ENCODE measurements around the gene EML1.

EML1 gene

GRCh38 chr14:99846808-99847207 is 53.6 kb downstream of the EML1 start:
- Histone ChIP-seq H3K27me3 (ENCODE audit: control insufficient read depth in 1 of 2, insufficient read depth in 2 of 2, low read length in 2 of 2) (no peaks in the 10 kb centered on the region), H3K4me1 (ENCODE audit: insufficient read depth, low read length) (peaks cover 6% of the 10 kb centered on the region), H3K4me3 (ENCODE audit: low read depth in 1 of 2, low read length in 2 of 2) (no peak overlapping the region), H3K36me3 (ENCODE audit: insufficient read depth, low read length) (peaks cover 4% of the 10 kb centered on the region), H3K9me3 (ENCODE audit: low read length) (no peaks in the 10 kb centered on the region), H3K9ac (ENCODE audit: low read length) (no peak overlapping the region), H3K27ac (ENCODE audit: low read depth, low read length) (no peak overlapping the region)

- no peaks in the 10 kb centered on the region for H3K9me3 ChIP-seq (ENCODE audit: low read length)
- peaks cover 16% of the 10 kb centered on the region for H3K36me3 ChIP-seq (ENCODE audit: insufficient read depth, low read length)
- H3K9ac ChIP-seq (ENCODE audit: low read length), result no peak overlapping the region
- no peaks in the 10 kb centered on the region for H3K27me3 ChIP-seq (ENCODE audit: control insufficient read depth in 1 of 2, insufficient read depth in 2 of 2, low read length in 2 of 2)
- no peak overlapping the region for H3K4me3 ChIP-seq (ENCODE audit: low read depth in 1 of 2, low read length in 2 of 2)
- H3K4me1 ChIP-seq (ENCODE audit: insufficient read depth, low read length), result peaks cover 7% of the 10 kb centered on the region
- H3K27ac ChIP-seq (ENCODE audit: low read depth, low read length), result no peak overlapping the region
These were observed 57.5 kb downstream of the EML1 start for GRCh38 chr14:99850709-99851108.

DNA sequence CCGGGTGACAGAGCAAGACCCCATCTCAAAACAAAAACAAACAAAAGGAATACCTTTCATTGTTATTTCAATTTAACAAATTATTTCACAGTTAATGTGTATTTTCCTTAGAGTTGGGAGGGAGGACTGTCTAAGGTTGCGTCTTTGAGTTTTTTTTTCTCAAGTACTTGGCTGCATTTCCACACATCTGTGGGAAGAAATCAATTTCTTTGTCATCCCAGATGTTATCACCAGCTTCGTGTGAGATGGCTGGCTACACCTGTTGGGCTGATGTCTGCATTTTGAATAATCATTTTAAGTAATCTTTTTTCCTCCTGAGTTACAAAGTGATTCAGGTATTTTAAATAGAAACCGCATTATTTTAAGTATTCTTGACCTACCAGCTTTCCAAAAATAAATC is 59.4 kb downstream of the EML1 start:
- H3K27me3 ChIP-seq (ENCODE audit: control insufficient read depth in 1 of 2, insufficient read depth in 2 of 2, low read length in 2 of 2), result no peaks in the 10 kb centered on the region
- peaks cover 16% of the 10 kb centered on the region for H3K36me3 ChIP-seq (ENCODE audit: insufficient read depth, low read length)
- H3K9ac ChIP-seq (ENCODE audit: low read length), result no peak overlapping the region
- H3K27ac ChIP-seq (ENCODE audit: low read depth, low read length), result no peak overlapping the region
- no peaks in the 10 kb centered on the region for H3K9me3 ChIP-seq (ENCODE audit: low read length)
- H3K4me3 ChIP-seq (ENCODE audit: low read depth in 1 of 2, low read length in 2 of 2), result no peak overlapping the region
- peaks cover 7% of the 10 kb centered on the region for H3K4me1 ChIP-seq (ENCODE audit: insufficient read depth, low read length)

GRCh38 chr14:99853206-99853605 is 60.0 kb downstream of the EML1 start:
- Histone ChIP-seq H3K27ac (ENCODE audit: low read depth, low read length) (no peak overlapping the region), H3K36me3 (ENCODE audit: insufficient read depth, low read length) (peaks cover 16% of the 10 kb centered on the region), H3K4me1 (ENCODE audit: insufficient read depth, low read length) (peaks cover 7% of the 10 kb centered on the region), H3K9me3 (ENCODE audit: low read length) (no peaks in the 10 kb centered on the region), H3K27me3 (ENCODE audit: control insufficient read depth in 1 of 2, insufficient read depth in 2 of 2, low read length in 2 of 2) (no peaks in the 10 kb centered on the region), H3K4me3 (ENCODE audit: low read depth in 1 of 2, low read length in 2 of 2) (no peak overlapping the region), H3K9ac (ENCODE audit: low read length) (no peak overlapping the region)

DNA sequence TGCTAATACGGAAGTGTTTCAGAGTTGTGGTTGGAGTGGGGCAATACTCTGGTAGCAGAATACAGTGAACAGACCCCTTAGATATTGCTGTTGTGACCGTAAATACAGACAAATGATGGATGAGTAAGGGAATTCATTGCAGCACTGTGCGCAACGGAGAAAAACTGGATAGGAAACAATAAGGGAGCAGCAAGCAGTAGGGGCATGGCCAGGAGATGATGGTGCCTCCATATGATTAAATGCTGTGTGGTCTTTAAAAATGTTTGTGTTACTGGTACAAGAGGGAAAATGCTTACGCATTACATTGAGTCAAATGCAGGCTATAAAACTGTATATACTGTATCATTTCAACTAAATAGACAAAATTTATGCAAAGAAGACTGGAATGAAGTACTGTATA is 61.6 kb downstream of the EML1 start:
- Histone ChIP-seq H3K27me3 (ENCODE audit: control insufficient read depth in 1 of 2, insufficient read depth in 2 of 2, low read length in 2 of 2) (no peaks in the 10 kb centered on the region), H3K9me3 (ENCODE audit: low read length) (no peaks in the 10 kb centered on the region), H3K4me1 (ENCODE audit: insufficient read depth, low read length) (peaks cover 7% of the 10 kb centered on the region), H3K27ac (ENCODE audit: low read depth, low read length) (no peak overlapping the region), H3K4me3 (ENCODE audit: low read depth in 1 of 2, low read length in 2 of 2) (no peak overlapping the region), H3K36me3 (ENCODE audit: insufficient read depth, low read length) (peaks cover 16% of the 10 kb centered on the region), H3K9ac (ENCODE audit: low read length) (no peak overlapping the region)

DNA sequence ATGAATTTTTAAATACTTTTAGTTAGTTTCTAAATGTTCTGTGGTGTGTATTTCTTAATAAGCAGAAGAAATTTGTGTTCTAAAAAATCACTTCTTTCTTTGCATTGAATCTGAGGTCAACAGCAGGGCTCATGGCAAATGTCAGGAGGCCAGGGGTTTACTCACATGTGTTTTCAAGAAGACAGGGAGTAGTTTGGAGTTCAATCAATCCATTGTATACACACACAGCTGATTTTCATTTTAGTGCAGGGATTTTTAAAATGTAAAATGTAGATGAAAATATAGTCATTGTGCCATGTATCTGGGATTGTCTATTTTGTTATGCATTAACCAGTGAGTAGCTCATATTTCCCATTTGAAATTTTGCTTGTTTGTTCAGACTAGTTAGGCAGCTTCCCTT is 62.1 kb downstream of the EML1 start:
- Histone ChIP-seq H3K9me3 (ENCODE audit: low read length) (no peaks in the 10 kb centered on the region), H3K9ac (ENCODE audit: low read length) (no peak overlapping the region), H3K36me3 (ENCODE audit: insufficient read depth, low read length) (peaks cover 16% of the 10 kb centered on the region), H3K27ac (ENCODE audit: low read depth, low read length) (no peak overlapping the region), H3K4me1 (ENCODE audit: insufficient read depth, low read length) (peaks cover 7% of the 10 kb centered on the region), H3K4me3 (ENCODE audit: low read depth in 1 of 2, low read length in 2 of 2) (no peak overlapping the region), H3K27me3 (ENCODE audit: control insufficient read depth in 1 of 2, insufficient read depth in 2 of 2, low read length in 2 of 2) (no peaks in the 10 kb centered on the region)

DNA sequence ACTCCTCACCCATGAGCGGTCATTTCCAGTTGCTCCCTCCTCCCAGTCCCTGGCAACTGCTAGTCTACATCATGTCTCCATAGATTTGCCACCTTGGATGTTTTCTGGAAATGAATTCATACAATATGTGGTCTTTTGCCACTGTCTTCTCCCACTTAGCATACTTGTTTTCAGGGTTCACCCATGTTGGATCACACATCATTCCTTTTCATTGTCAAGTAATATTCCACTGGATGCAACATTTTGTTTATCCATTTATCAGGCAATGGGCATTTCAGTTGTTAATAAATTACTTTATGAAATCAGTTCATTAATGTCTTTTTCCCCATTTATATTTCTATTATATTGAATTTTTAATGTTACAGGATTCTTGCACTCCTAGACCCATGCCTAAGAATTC is 64.3 kb downstream of the EML1 start:
- H3K27ac ChIP-seq (ENCODE audit: low read depth, low read length), result no peak overlapping the region
- peaks cover 7% of the 10 kb centered on the region for H3K4me1 ChIP-seq (ENCODE audit: insufficient read depth, low read length)
- H3K9me3 ChIP-seq (ENCODE audit: low read length), result no peaks in the 10 kb centered on the region
- H3K36me3 ChIP-seq (ENCODE audit: insufficient read depth, low read length), result peaks cover 5% of the 10 kb centered on the region
- no peaks in the 10 kb centered on the region for H3K27me3 ChIP-seq (ENCODE audit: control insufficient read depth in 1 of 2, insufficient read depth in 2 of 2, low read length in 2 of 2)
- no peak overlapping the region for H3K4me3 ChIP-seq (ENCODE audit: low read depth in 1 of 2, low read length in 2 of 2)
- no peak overlapping the region for H3K9ac ChIP-seq (ENCODE audit: low read length)

- Histone ChIP-seq H3K4me1 (ENCODE audit: insufficient read depth, low read length) (no peaks in the 10 kb centered on the region), H3K27me3 (ENCODE audit: control insufficient read depth in 1 of 2, insufficient read depth in 2 of 2, low read length in 2 of 2) (no peaks in the 10 kb centered on the region), H3K4me3 (ENCODE audit: low read depth in 1 of 2, low read length in 2 of 2) (no peak overlapping the region), H3K36me3 (ENCODE audit: insufficient read depth, low read length) (no peaks in the 10 kb centered on the region), H3K27ac (ENCODE audit: low read depth, low read length) (no peak overlapping the region), H3K9me3 (ENCODE audit: low read length) (no peaks in the 10 kb centered on the region), H3K9ac (ENCODE audit: low read length) (no peak overlapping the region)
These were observed 67.0 kb downstream of the EML1 start for GRCh38 chr14:99860219-99860618.

- no peak overlapping the region for H3K9ac ChIP-seq (ENCODE audit: low read length)
- H3K27ac ChIP-seq (ENCODE audit: low read depth, low read length), result no peak overlapping the region
- H3K36me3 ChIP-seq (ENCODE audit: insufficient read depth, low read length), result no peaks in the 10 kb centered on the region
- no peaks in the 10 kb centered on the region for H3K4me1 ChIP-seq (ENCODE audit: insufficient read depth, low read length)
- no peak overlapping the region for H3K4me3 ChIP-seq (ENCODE audit: low read depth in 1 of 2, low read length in 2 of 2)
- H3K9me3 ChIP-seq (ENCODE audit: low read length), result no peaks in the 10 kb centered on the region
- H3K27me3 ChIP-seq (ENCODE audit: control insufficient read depth in 1 of 2, insufficient read depth in 2 of 2, low read length in 2 of 2), result no peaks in the 10 kb centered on the region
These were observed 68.9 kb downstream of the EML1 start for GRCh38 chr14:99862136-99862535.

DNA sequence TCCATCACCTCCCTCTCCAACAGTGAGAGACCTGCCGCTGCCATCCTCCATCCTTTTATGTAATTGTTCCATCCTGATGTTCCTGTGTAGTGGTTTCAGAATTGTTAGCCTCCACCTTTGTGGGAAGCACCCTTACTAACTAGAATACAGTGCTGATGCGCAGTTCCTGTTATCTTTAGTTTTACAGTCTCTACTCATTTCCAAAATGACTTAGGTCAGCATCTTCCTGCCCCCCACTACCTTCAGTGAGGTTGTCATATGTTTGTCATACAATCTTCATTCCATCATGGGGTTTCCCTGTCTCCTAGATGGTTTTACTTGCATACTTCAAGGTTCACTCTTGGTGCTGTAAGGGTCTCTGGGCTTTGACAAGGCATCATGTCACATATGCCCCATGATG is 69.8 kb downstream of the EML1 start:
- no peak overlapping the region for H3K27ac ChIP-seq (ENCODE audit: low read depth, low read length)
- no peaks in the 10 kb centered on the region for H3K27me3 ChIP-seq (ENCODE audit: control insufficient read depth in 1 of 2, insufficient read depth in 2 of 2, low read length in 2 of 2)
- no peaks in the 10 kb centered on the region for H3K4me1 ChIP-seq (ENCODE audit: insufficient read depth, low read length)
- H3K36me3 ChIP-seq (ENCODE audit: insufficient read depth, low read length), result no peaks in the 10 kb centered on the region
- no peaks in the 10 kb centered on the region for H3K9me3 ChIP-seq (ENCODE audit: low read length)
- H3K4me3 ChIP-seq (ENCODE audit: low read depth in 1 of 2, low read length in 2 of 2), result no peak overlapping the region
- H3K9ac ChIP-seq (ENCODE audit: low read length), result no peak overlapping the region

GRCh38 chr14:99865408-99865807 is 72.2 kb downstream of the EML1 start:
- Histone ChIP-seq H3K27me3 (ENCODE audit: control insufficient read depth in 1 of 2, insufficient read depth in 2 of 2, low read length in 2 of 2) (no peaks in the 10 kb centered on the region), H3K9ac (ENCODE audit: low read length) (no peak overlapping the region), H3K4me1 (ENCODE audit: insufficient read depth, low read length) (no peaks in the 10 kb centered on the region), H3K4me3 (ENCODE audit: low read depth in 1 of 2, low read length in 2 of 2) (no peak overlapping the region), H3K36me3 (ENCODE audit: insufficient read depth, low read length) (no peaks in the 10 kb centered on the region), H3K9me3 (ENCODE audit: low read length) (no peaks in the 10 kb centered on the region), H3K27ac (ENCODE audit: low read depth, low read length) (no peak overlapping the region)

DNA sequence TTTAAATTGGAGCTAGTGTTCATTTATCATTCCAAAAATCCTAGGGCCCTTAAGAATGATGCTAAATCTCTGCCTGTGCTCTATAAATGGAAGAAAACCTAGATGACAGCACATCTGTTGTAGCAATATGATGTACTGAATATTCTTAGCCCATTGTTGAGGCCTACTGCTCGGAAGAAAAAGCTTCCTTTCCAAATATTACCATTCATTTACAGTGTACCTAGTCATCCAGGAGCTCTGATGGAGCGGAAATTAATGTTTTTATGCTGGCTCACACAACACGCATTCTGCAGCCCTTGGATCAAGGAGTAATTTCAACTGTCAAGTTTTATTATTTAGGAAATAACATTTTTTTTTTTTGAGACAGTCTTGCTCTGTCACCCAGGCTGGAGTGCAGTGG is 77.4 kb downstream of the EML1 start:
- no peak overlapping the region for H3K4me3 ChIP-seq (ENCODE audit: low read depth in 1 of 2, low read length in 2 of 2)
- H3K27ac ChIP-seq (ENCODE audit: low read depth, low read length), result no peak overlapping the region
- H3K9me3 ChIP-seq (ENCODE audit: low read length), result no peaks in the 10 kb centered on the region
- no peaks in the 10 kb centered on the region for H3K27me3 ChIP-seq (ENCODE audit: control insufficient read depth in 1 of 2, insufficient read depth in 2 of 2, low read length in 2 of 2)
- no peaks in the 10 kb centered on the region for H3K4me1 ChIP-seq (ENCODE audit: insufficient read depth, low read length)
- H3K36me3 ChIP-seq (ENCODE audit: insufficient read depth, low read length), result no peaks in the 10 kb centered on the region
- no peak overlapping the region for H3K9ac ChIP-seq (ENCODE audit: low read length)

Measured in muscle layer of colon (tissue), 2 donors.